ENCODE data around the gene PSG11. TPM values are rescaled to one million over a fixed set of nuclear protein-coding genes. Genes with fewer than 3 reads are reported as not detected.

PSG11 gene
- total RNA-seq (2022; extraction: Qiagen RNA extraction): not detected in 5 replicates

DNA sequence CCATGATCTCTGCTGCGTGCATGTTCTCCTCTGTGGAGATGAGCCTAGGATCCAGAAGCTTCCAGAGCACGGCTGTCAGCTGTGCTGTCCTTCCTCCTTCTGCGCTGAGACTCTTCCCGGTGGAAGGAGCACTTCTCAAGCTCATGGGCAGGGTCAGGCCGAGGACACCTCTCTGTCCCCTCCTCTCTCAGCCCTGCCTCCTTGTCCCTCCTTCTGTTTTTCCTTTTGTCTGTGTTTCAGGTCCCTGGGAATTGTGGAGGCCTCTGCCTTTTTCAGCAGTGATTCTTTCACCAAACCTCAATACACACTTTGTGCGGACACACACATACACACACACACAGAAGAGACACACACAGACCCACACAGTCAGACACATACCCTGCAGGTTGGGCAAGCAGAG, at the start of gene PSG11:
PSG11 (minus strand) TSS at position 101 of the 400 bp plus-strand sequence; CDS start at position 4, 97 bp downstream.

Other genes with a start within 250 kb of the PSG11 start
- gene PSG1, start 146.8 kb downstream of the PSG11 start, total RNA-seq (2022; extraction: Qiagen RNA extraction): 0.08 to 0.45 TPM (median 0.23 TPM) in 5 replicates
- not detected in 5 replicates for gene PSG6, start 108.6 kb downstream of the PSG11 start, total RNA-seq (2022; extraction: Qiagen RNA extraction)
- gene PSG7, start 89.3 kb downstream of the PSG11 start, total RNA-seq (2022; extraction: Qiagen RNA extraction): 0.04 to 0.11 TPM (median 0.06 TPM) in 5 replicates
- not detected in 5 replicates for gene PSG2, start 56.2 kb upstream of the PSG11 start, total RNA-seq (2022; extraction: Qiagen RNA extraction)
- 0.58 to 0.77 TPM (median 0.69 TPM) in 5 replicates for gene PSG5, start 160.1 kb upstream of the PSG11 start, total RNA-seq (2022; extraction: Qiagen RNA extraction)
- 0.53 to 0.99 TPM (median 0.71 TPM) in 5 replicates for gene PSG4, start 179.2 kb upstream of the PSG11 start, total RNA-seq (2022; extraction: Qiagen RNA extraction)
- gene PSG9, start 243.1 kb upstream of the PSG11 start, total RNA-seq (2022; extraction: Qiagen RNA extraction): 0.05 to 0.17 TPM (median 0.09 TPM) in 5 replicates

All from A549 treated with dexamethasone at 1 μM for 4 hours (cell line).